HEK293 (cell line): Measurements from ENCODE around the gene PCSK5.

Experiments
- IKZF3 ChIP-seq: fragments of 450-650 bp; IDR thresholded peaks from 2 replicates; pipeline ENCODE4 v1.5.0; 2018; ENCODE audit warnings: missing biosample characterization, mild to moderate bottlenecking, missing genetic modification characterization, moderate library complexity
- PATZ1 ChIP-seq: fragments of 450-650 bp; formaldehyde crosslinking; IDR thresholded peaks from 2 replicates; pipeline ENCODE4 v1.5.1; 2016; ENCODE audit warnings: missing biosample characterization, missing genetic modification characterization
- PRDM10 ChIP-seq: fragments of 450-650 bp; formaldehyde crosslinking; IDR thresholded peaks from 2 replicates; pipeline ENCODE4 v1.5.1; 2016; ENCODE audit warnings: missing biosample characterization, missing genetic modification characterization
- SP2 ChIP-seq: fragments of 450-650 bp; formaldehyde crosslinking; IDR thresholded peaks from 2 replicates; pipeline ENCODE4 v1.5.1; 2016; ENCODE audit warnings: missing biosample characterization, missing genetic modification characterization
- ZFP3 ChIP-seq: fragments of 450-650 bp; formaldehyde crosslinking; IDR thresholded peaks from 2 replicates; pipeline ENCODE4 v1.5.1; 2016; ENCODE audit warnings: low read depth, missing biosample characterization, missing genetic modification characterization
- ZNF140 ChIP-seq: fragments of 450-650 bp; formaldehyde crosslinking; IDR thresholded peaks from 2 replicates; pipeline ENCODE4 v1.5.1; 2016; ENCODE audit warnings: missing biosample characterization, missing genetic modification characterization
- ZNF24 ChIP-seq: fragments of 450-650 bp; formaldehyde crosslinking; IDR thresholded peaks from 2 replicates; pipeline ENCODE4 v1.5.1; 2016; ENCODE audit warnings: missing biosample characterization, missing genetic modification characterization
- ZNF274 ChIP-seq, 2 experiments: fragments of 200-500 bp in 1 of 2; fragments of 450-650 bp in 1 of 2; sonication (Bioruptor generic) in 1 of 2; formaldehyde crosslinking in 1 of 2; IDR thresholded peaks; 2 replicates each; pipeline versions ENCODE4 v1.5.1 to v1.6.1; 2014 to 2016; ENCODE audit warnings: borderline replicate concordance in 1 of 2, inconsistent platforms in 1 of 2, low read length in 1 of 2, missing biosample characterization in 1 of 2, missing genetic modification characterization in 1 of 2
- ZNF585B ChIP-seq: fragments of 450-650 bp; formaldehyde crosslinking; IDR thresholded peaks from 2 replicates; pipeline ENCODE4 v1.5.1; 2016; ENCODE audit warnings: missing biosample characterization, missing genetic modification characterization
- ZNF76 ChIP-seq: fragments of 450-650 bp; formaldehyde crosslinking; IDR thresholded peaks from 2 replicates; pipeline ENCODE4; 2016; ENCODE audit warnings: low read depth, missing biosample characterization, missing genetic modification characterization, borderline replicate concordance
- ZNF792 ChIP-seq: fragments of 450-650 bp; formaldehyde crosslinking; IDR thresholded peaks from 2 replicates; pipeline ENCODE4 v1.5.1; 2016; ENCODE audit warnings: missing biosample characterization, missing genetic modification characterization
- TF ChIP-seq, protein P1 (sequence below): fragments of 450-650 bp; formaldehyde crosslinking; IDR thresholded peaks from 2 replicates; pipeline ENCODE4 v1.5.1; 2016; ENCODE audit warnings: missing biosample characterization, missing genetic modification characterization
- TF ChIP-seq, protein P2 (sequence below): fragments of 450-650 bp; formaldehyde crosslinking; IDR thresholded peaks from 2 replicates; pipeline ENCODE4 v1.5.1; 2017; ENCODE audit warnings: missing biosample characterization, missing genetic modification characterization

DNA sequence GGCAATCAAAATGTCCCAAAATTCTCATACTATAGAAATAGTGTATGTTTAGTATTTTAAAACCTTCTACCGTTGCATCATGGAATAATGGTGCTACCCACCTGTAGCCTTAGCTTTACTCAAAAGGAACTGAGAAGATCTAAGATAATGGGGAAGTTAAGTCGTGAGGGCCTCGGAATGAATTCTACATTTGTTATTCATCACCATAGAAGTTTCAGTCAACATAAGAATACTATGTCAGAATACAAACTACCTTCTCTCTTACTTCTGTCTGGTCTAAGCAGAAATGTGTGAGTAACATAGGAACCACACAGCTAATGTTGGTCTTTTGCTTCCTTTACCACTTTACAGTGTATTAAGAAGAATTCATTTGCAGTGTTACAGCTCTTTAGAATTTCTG, 460.5 kb downstream of the PCSK5 start:
- TF ChIP-seq, protein P1, sequence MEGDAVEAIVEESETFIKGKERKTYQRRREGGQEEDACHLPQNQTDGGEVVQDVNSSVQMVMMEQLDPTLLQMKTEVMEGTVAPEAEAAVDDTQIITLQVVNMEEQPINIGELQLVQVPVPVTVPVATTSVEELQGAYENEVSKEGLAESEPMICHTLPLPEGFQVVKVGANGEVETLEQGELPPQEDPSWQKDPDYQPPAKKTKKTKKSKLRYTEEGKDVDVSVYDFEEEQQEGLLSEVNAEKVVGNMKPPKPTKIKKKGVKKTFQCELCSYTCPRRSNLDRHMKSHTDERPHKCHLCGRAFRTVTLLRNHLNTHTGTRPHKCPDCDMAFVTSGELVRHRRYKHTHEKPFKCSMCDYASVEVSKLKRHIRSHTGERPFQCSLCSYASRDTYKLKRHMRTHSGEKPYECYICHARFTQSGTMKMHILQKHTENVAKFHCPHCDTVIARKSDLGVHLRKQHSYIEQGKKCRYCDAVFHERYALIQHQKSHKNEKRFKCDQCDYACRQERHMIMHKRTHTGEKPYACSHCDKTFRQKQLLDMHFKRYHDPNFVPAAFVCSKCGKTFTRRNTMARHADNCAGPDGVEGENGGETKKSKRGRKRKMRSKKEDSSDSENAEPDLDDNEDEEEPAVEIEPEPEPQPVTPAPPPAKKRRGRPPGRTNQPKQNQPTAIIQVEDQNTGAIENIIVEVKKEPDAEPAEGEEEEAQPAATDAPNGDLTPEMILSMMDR (tag by site-specific recombination): no peak
- no peak for TF ChIP-seq SP2 (tag by site-specific recombination)
- TF ChIP-seq ZNF140 (tag by site-specific recombination): no peak
- TF ChIP-seq ZNF792 (tag by site-specific recombination): no peak
- no peak for TF ChIP-seq IKZF3 (tag by site-specific recombination)
- TF ChIP-seq ZFP3 (tag by site-specific recombination): no peak
- TF ChIP-seq ZNF24 (tag by site-specific recombination): no peak
- no peak for TF ChIP-seq ZNF585B
- TF ChIP-seq PRDM10 (tag by site-specific recombination): no peak
- TF ChIP-seq PATZ1 (tag by site-specific recombination): no peak
- TF ChIP-seq ZNF274 (IDR thresholded peaks at IDR 0.05; ENCODE audit: low read length): no peak
- TF ChIP-seq ZNF274 (tag by site-specific recombination; IDR thresholded peaks at IDR 0.05; ENCODE audit: borderline replicate concordance): no peak
- TF ChIP-seq ZNF76 (tag by site-specific recombination): no peak
- TF ChIP-seq, protein P2, sequence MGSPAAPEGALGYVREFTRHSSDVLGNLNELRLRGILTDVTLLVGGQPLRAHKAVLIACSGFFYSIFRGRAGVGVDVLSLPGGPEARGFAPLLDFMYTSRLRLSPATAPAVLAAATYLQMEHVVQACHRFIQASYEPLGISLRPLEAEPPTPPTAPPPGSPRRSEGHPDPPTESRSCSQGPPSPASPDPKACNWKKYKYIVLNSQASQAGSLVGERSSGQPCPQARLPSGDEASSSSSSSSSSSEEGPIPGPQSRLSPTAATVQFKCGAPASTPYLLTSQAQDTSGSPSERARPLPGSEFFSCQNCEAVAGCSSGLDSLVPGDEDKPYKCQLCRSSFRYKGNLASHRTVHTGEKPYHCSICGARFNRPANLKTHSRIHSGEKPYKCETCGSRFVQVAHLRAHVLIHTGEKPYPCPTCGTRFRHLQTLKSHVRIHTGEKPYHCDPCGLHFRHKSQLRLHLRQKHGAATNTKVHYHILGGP (tag by site-specific recombination): no peak
